Tibial artery (tissue), 4 donors: ENCODE measurements around the gene EEF1AKMT1.
A peak's percentile ranks its signal among the peaks of the same experiment; 100 is the strongest.

Experiments
- DNase-seq, 2 donors: peaks; one replicate each; pipeline ENCODE4 v3.0.0-alpha.2; 2019
- H3K27ac ChIP-seq, 2 donors: fragments of 200-600 bp; sonication (generic) in 1 of 2; 1 replicate in 1 of 2; 2 replicates in 1 of 2; pipeline ENCODE4 v1.5.1; 2018 to 2019; ENCODE audit warnings: mild to moderate bottlenecking in 1 of 2
- H3K27me3 ChIP-seq, 2 donors: fragments of 200-600 bp; sonication (generic) in 1 of 2; one replicate each; pipeline versions ENCODE4 v1.5.1 to v1.6.0; 2016 to 2019
- H3K36me3 ChIP-seq, 3 donors: fragments of 200-600 bp; sonication (generic) in 2 of 3; one replicate each; pipeline ENCODE4 v1.5.1; 2016 to 2019; ENCODE audit warnings: mild to moderate bottlenecking in 2 of 3
- H3K4me1 ChIP-seq, 4 donors: fragments of 200-600 bp; sonication (generic) in 2 of 4; 1 replicate in 3 of 4; 2 replicates in 1 of 4; pipeline ENCODE4 v1.5.1; 2016 to 2019
- H3K4me3 ChIP-seq, 2 donors: fragments of 200-600 bp; sonication (generic) in 1 of 2; 1 replicate in 1 of 2; 2 replicates in 1 of 2; pipeline ENCODE4 v1.5.1; 2018 to 2019; ENCODE audit warnings: mild to moderate bottlenecking in 2 of 2
- H3K9me3 ChIP-seq, 3 donors: fragments of 200-600 bp; sonication (generic) in 1 of 3; one replicate each; pipeline ENCODE4 v1.5.1; 2016 to 2019
- CTCF ChIP-seq, 2 experiments: fragments of 200-600 bp in 1 of 2; fragments of 450-650 bp in 1 of 2; IDR thresholded peaks; one replicate each; pipeline ENCODE4 v1.5.1; 2017 to 2019; ENCODE audit warnings: antibody characterized with exemption in 2 of 2, mild to moderate bottlenecking in 1 of 2, moderate library complexity in 1 of 2
- intact Hi-C: fragments of 100-400 bp; cut with DNase I; formaldehyde crosslinking; loops from one replicate; pipeline ENCODE4 v1.15.0; 2023; ENCODE audit warnings: low total_unique reads

The EEF1AKMT1 gene

DNA sequence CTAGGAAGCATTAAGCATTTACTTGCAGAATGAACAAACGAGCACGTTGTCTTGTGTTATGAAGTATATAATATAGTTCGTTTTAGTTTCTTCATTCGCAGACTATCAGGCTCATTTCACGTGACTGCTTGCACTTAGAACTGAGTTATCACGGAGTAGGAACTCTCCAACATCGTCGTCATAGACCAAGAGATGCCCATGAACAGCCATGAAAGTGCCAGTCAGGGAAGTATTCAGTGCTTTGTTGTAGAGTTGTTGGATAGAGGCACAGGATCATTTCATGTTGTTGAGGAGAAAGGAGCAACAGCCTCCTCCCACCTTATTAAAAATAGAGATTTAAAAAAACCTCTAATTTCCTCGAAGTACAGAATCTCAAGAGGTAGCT lies 71.2 kb downstream of the EEF1AKMT1 start:
- peaks cover 0 to 21% (median 7%) of the 10 kb centered on the region in 4 donors for H3K4me1 ChIP-seq
- peak overlapping the region in 1 of 2 donors; percentile 64 for H3K27ac ChIP-seq
- no peaks in the 10 kb centered on the region for H3K27me3 ChIP-seq
- H3K36me3 ChIP-seq, result no peaks in the 10 kb centered on the region
- intact Hi-C loops, result loop anchor here (5.0 to 10.0 kb wide), 2 partner anchors 125 to 222 kb away; no protein-coding TSS in a partner anchor
- no peaks in the 10 kb centered on the region for H3K9me3 ChIP-seq
- peak overlapping the region; percentile 65 to 85 for H3K4me3 ChIP-seq
- no peak for TF ChIP-seq CTCF (IDR thresholded peaks at IDR 0.05)
- DNase-seq, result no peak

DNA sequence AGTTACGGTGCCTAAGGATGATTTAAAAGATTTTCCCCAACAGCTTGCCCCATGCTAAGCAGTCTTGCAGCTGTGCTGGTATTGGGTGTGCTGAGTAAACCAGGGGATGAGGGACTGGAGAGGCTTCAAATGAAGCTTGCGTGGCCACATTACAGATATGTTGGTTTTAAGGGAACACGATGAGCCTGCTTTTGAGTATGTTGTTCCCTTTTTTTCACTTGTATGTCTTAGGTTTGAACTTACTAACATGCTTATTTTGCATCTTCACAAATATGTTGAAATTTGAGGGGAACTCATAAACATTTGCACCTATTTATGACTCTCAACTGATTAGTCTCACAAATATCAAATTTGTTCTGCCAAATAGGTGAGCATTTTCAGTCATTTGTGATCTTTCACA lies 72.3 kb downstream of the EEF1AKMT1 start:
- intact Hi-C loops, result loop anchor here (5.0 to 10.0 kb wide), 2 partner anchors 126 to 223 kb away; no protein-coding TSS in a partner anchor
- TF ChIP-seq CTCF (IDR thresholded peaks at IDR 0.05), result no peak
- H3K4me3 ChIP-seq, result no peak overlapping the region
- no peaks in the 10 kb centered on the region for H3K9me3 ChIP-seq
- no peaks in the 10 kb centered on the region for H3K36me3 ChIP-seq
- H3K27ac ChIP-seq, result no peak overlapping the region
- no peak for DNase-seq
- no peaks in the 10 kb centered on the region for H3K27me3 ChIP-seq
- H3K4me1 ChIP-seq, result peaks cover 0 to 21% (median 7%) of the 10 kb centered on the region in 4 donors

GRCh38 chr13:20700288-20700687 lies 73.5 kb downstream of the EEF1AKMT1 start:
- intact Hi-C loops, result loop anchor here (5.0 to 10.0 kb wide), 2 partner anchors 127 to 225 kb away; no protein-coding TSS in a partner anchor
- DNase-seq, result no peak

DNA sequence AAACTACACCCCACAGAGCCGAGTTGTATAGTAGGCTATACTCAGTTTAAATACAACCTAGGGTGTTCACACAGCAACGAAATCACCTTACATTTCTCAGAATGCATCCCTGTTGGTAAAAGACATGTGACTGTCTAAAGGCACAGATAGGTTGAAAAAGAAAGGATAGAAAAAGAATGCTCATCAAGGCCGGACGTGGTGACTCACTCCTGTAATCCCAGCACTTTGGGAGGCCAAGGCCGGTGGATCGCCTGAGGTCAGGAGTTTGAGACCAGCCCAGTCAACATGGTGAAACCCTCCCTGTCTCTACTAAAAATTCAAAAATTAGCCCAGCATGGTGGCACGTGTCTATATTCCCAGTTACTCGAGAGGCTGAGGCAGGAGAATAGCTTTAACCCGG lies 74.0 kb downstream of the EEF1AKMT1 start:
- Histone ChIP-seq H3K9me3 (no peaks in the 10 kb centered on the region), H3K27ac (no peak overlapping the region), H3K4me3 (no peak overlapping the region), H3K27me3 (no peaks in the 10 kb centered on the region), H3K4me1 (peaks cover 0 to 18% (median 7%) of the 10 kb centered on the region in 4 donors), H3K36me3 (no peaks in the 10 kb centered on the region)
- DNase-seq, result no peak
- intact Hi-C loops, result loop anchor here (5.0 to 10.0 kb wide), 2 partner anchors 128 to 225 kb away; no protein-coding TSS in a partner anchor
- TF ChIP-seq CTCF (IDR thresholded peaks at IDR 0.05), result no peak

More at GRCh38 chr13:20700288-20700687, 73.5 kb downstream of the EEF1AKMT1 start:
- Histone ChIP-seq H3K36me3 (no peaks in the 10 kb centered on the region), H3K9me3 (no peaks in the 10 kb centered on the region), H3K27me3 (no peaks in the 10 kb centered on the region), H3K4me3 (no peak overlapping the region), H3K27ac (no peak overlapping the region), H3K4me1 (peaks cover 0 to 21% (median 7%) of the 10 kb centered on the region in 4 donors)
- no peak for TF ChIP-seq CTCF (IDR thresholded peaks at IDR 0.05)

DNA sequence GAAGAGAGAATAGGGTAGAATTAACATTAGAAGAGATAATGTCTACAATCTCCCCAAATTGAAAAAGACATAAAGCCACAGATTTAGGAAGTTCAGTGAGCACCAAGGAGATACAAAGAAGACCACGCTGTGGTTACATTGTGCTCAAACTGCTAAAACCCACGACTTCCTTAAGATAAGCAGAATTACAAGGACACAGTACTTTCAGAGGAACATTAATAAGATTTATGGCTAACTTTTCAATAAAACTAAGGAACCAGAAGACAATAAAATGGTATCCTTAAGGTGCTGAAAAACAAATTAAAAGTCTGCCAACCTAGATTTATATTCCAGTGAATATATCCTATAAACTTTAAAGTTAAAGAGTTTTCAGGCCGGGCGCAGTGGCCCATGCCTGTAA lies 77.7 kb downstream of the EEF1AKMT1 start:
- Histone ChIP-seq H3K27ac (no peak overlapping the region), H3K27me3 (no peaks in the 10 kb centered on the region), H3K4me3 (no peak overlapping the region), H3K4me1 (no peaks in the 10 kb centered on the region), H3K9me3 (no peaks in the 10 kb centered on the region), H3K36me3 (peaks cover 3 to 11% (median 11%) of the 10 kb centered on the region in 3 donors)
- no peak for DNase-seq
- TF ChIP-seq CTCF (IDR thresholded peaks at IDR 0.05), result no peak
- intact Hi-C loops, result no loop called here

DNA sequence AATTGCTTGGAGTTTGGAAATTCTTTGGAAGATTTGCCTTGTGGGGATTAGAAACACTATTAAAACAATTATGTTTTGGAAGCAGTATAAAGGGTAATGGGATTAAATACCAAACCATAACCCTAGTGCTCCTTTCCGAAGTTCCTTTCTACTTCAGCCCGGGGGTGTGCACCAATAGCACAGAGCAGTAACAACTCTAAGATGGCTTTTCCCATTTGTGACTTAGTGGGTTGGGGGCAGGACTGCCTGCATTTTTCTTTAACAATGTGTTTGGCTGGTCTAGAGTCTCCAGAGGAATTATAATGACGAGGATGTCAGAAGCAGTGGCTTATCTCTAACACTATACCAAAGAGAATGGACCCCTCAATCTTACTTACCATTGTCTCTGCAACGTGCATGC lies 82.1 kb downstream of the EEF1AKMT1 start:
- no peaks in the 10 kb centered on the region for H3K27me3 ChIP-seq
- intact Hi-C loops, result no loop called here
- TF ChIP-seq CTCF (IDR thresholded peaks at IDR 0.05), result no peak
- no peak for DNase-seq
- no peaks in the 10 kb centered on the region for H3K4me1 ChIP-seq
- no peak overlapping the region for H3K27ac ChIP-seq
- no peak overlapping the region for H3K4me3 ChIP-seq
- peaks cover 7 to 19% (median 16%) of the 10 kb centered on the region in 3 donors for H3K36me3 ChIP-seq
- H3K9me3 ChIP-seq, result no peaks in the 10 kb centered on the region
